Activated CD8-positive, alpha-beta T cell treated with anti-CD3 and anti-CD28 coated beads, Interleukin-2, amount 10 ng/mL, durations not matched to agents 7 days and 5 days (primary cell): Measurements from ENCODE around the gene ACOT8. TPM values are rescaled to one million over a fixed set of nuclear protein-coding genes. Genes with fewer than 3 reads are reported as not detected.

Experiments
- ATAC-seq: fragments of 150-1000 bp; cut with Tn5 transposase; one replicate; pipeline ENCODE4 v1.10.0; 2021; ENCODE audit warnings: moderate library complexity
- CTCF ChIA-PET: fragments of 350-600 bp; sonication (Branson Sonifier 250); formaldehyde crosslinking; loops from one replicate; lab custom pipeline; 2021; ENCODE audit warnings: antibody characterized with exemption; lab: Charles Lee
- POLR2A ChIA-PET: fragments of 350-600 bp; sonication (Branson Sonifier 250); formaldehyde crosslinking; loops from one replicate; lab custom pipeline; 2021; ENCODE audit warnings: antibody characterized with exemption; lab: Charles Lee
- DNase-seq: peaks from one replicate; pipeline ENCODE4 v3.0.0-alpha.2; 2020
- H3K27ac Mint-ChIP-seq: one replicate; pipeline ENCODE4 v1.8.0; 2021; ENCODE audit warnings: mild to moderate bottlenecking, mixed read lengths
- H3K27me3 Mint-ChIP-seq: one replicate; pipeline ENCODE4 v1.8.0; 2021; ENCODE audit warnings: low read depth, mixed read lengths
- H3K36me3 Mint-ChIP-seq: one replicate; pipeline ENCODE4 v1.8.0; 2021; ENCODE audit warnings: low read depth, mixed read lengths
- H3K4me1 Mint-ChIP-seq: one replicate; pipeline ENCODE4 v1.8.0; 2021; ENCODE audit warnings: low read depth, mixed read lengths
- H3K4me3 Mint-ChIP-seq: one replicate; pipeline ENCODE4 v1.8.0; 2021; ENCODE audit warnings: mild to moderate bottlenecking, mixed read lengths
- H3K9me3 Mint-ChIP-seq: one replicate; pipeline ENCODE4 v1.8.0; 2022; ENCODE audit warnings: mixed read lengths; ENCODE audit not compliant: insufficient read depth
- total RNA-seq, 2 experiments: library from RNA; stranded (reverse); gene quantifications; one replicate each; pipeline ENCODE4 v1.2.3, GENCODE V29; 2021

Gene ACOT8
- total RNA-seq, 2 experiments from 2014 or later = 29.3 to 32.1 TPM

DNA sequence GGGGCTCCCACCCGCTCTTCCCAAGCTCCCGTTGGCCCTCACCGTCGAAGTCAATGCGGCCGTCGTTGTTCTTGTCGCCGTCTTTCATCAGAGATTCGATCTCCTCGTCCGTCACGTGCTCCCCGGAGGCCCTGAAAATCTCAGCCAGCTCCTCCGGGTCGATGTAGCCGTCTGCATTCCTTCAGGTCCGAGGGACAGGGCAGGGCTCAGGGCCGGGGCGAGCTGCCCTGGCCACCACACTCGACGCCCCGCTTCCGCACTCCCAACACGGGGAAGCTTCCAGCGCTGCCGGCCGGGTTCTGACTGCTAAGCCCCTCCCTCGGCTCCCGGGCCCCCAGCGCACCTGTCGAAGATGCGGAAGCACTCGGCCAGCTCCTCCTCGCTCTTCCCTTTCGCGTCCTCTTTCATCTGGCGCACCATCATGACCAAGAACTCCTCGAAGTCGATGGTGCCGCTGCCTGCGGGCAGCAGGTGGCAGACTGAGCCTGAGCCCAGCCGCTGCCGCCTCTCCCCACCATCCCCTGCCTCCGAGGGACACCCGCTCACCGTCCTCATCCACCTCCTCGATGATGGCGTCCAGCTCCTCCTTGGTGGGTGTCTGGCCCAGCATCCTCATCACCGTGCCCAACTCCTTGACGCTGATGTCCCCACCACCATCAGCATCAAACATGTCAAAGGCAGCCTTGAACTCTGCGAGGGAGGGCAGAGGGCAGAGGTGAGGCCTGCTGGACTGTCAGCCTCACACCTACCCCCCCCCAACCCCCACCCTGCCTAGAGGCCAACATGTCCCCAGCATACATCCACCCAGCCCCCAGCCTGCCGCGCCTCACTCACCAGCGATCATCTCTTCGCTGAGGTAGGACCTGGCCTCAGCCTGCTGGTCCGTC is 33.0 kb downstream of the ACOT8 start:
- peaks cover 18% of the 10 kb centered on the region for H3K4me1 Mint-ChIP-seq
- ATAC-seq = peak; percentile 77
- CTCF ChIA-PET = interaction anchor here (0.6 to 2.1 kb wide), 22 partner anchors 8 to 146 kb away, joined by 3 to 11 read pairs (median 4); partner anchors contain the start of genes PCIF1, SNX21 and SPATA25
- peak; percentile 63 for DNase-seq
- peak overlapping the region; percentile 60 for H3K4me3 Mint-ChIP-seq
- H3K36me3 Mint-ChIP-seq = peaks cover 2% of the 10 kb centered on the region
- H3K27ac Mint-ChIP-seq = no peak overlapping the region
- POLR2A ChIA-PET = interaction anchor here (0.8 to 2.5 kb wide), 4 partner anchors 11 to 110 kb away, joined by 3 to 10 read pairs (median 4); partner anchors contain the start of genes ACOT8, PCIF1 and ZSWIM3
- H3K9me3 Mint-ChIP-seq = no peaks in the 10 kb centered on the region
- H3K27me3 Mint-ChIP-seq = peaks cover 26% of the 10 kb centered on the region

DNA sequence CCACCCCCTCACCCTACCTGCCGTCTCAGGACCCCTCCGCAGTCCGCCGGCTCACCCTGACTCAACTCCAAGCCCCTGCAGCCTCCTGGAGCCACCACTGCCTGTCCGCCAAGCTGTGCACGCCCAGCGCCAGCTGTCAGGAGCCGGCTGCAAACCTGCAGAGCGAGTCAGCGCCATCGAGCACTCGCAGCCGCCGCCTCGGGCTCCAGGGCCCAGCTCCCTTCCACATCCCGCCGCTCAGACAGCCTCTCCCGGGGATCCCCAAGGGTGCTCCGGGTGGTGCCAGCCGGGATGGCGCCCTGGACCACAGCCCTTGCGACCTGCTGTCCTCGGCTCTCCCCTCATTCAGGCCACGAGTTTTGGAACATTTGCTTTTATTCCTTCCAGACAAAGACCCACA is 34.3 kb downstream of the ACOT8 start:
- ATAC-seq (peak; percentile 27), DNase-seq (no peak)
- ChIA-PET CTCF (interaction anchor here (0.8 to 1.7 kb wide), 5 partner anchors 9 to 147 kb away, joined by 3 to 5 read pairs (median 5); no protein-coding TSS in a partner anchor), POLR2A (interaction anchor here (1.2 to 1.8 kb wide), 3 partner anchors 10 to 112 kb away, joined by 4 to 16 read pairs (median 9); partner anchors contain the start of genes PCIF1 and UBE2C)
- H3K9me3 Mint-ChIP-seq = no peaks in the 10 kb centered on the region
- peaks cover 18% of the 10 kb centered on the region for H3K4me1 Mint-ChIP-seq
- H3K27ac Mint-ChIP-seq = no peak overlapping the region
- H3K27me3 Mint-ChIP-seq = peaks cover 26% of the 10 kb centered on the region
- no peak overlapping the region for H3K4me3 Mint-ChIP-seq
- H3K36me3 Mint-ChIP-seq = peaks cover 2% of the 10 kb centered on the region

DNA sequence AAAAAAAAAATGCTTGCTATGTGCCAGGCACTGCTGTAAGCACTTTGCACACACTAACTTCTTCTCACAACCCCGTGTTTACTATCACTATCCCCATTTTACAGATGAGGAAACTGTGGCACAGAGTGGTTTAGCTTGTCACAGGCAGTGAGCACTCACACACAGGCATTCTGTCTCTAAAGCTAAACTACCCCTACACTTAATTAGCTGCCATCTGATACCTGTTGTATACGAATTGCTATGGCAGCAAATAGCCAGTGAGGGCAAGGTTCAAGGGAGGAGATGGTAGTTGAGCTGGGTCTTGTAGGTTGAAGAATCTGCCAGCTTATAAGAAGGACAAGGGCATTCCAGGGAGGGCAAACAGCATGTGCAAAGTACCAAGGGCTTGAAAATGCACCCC is 35.2 kb downstream of the ACOT8 start:
- no peak overlapping the region for H3K4me3 Mint-ChIP-seq
- DNase-seq (no peak), ATAC-seq (no peak)
- H3K4me1 Mint-ChIP-seq = peaks cover 18% of the 10 kb centered on the region
- H3K36me3 Mint-ChIP-seq = peaks cover 8% of the 10 kb centered on the region
- no peak overlapping the region for H3K27ac Mint-ChIP-seq
- H3K9me3 Mint-ChIP-seq = no peaks in the 10 kb centered on the region
- CTCF ChIA-PET = interaction anchor here (0.8 to 1.8 kb wide), 6 partner anchors 9 to 148 kb away, joined by 3 to 7 read pairs (median 5); no protein-coding TSS in a partner anchor
- H3K27me3 Mint-ChIP-seq = peaks cover 26% of the 10 kb centered on the region
- POLR2A ChIA-PET = interaction anchor here (1.2 to 1.8 kb wide), 3 partner anchors 9 to 113 kb away, joined by 4 to 16 read pairs (median 9); partner anchors contain the start of genes PCIF1 and UBE2C

DNA sequence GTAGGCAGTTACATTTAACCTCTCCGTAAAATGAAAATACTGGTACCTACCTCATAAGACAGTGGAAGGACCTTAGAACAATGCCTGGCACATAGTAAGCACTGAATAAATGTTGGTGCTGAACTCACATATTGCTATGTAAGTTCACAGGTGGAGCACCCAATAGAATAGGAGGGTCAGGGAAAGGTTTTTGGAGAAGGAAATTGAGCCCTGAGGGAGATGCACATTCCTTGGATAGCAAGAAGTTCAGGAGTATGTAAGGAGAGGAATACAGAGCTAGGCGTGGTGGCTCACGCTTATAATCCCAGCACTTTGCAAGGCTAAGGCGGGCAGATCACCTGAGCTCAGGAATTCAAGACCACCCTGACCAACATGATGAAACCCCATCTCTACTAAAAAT is 37.7 kb downstream of the ACOT8 start:
- ATAC-seq (no peak), DNase-seq (no peak)
- Mint-ChIP-seq H3K4me1 (peaks cover 26% of the 10 kb centered on the region), H3K36me3 (peaks cover 27% of the 10 kb centered on the region), H3K4me3 (no peak overlapping the region), H3K27ac (no peak overlapping the region), H3K9me3 (no peaks in the 10 kb centered on the region), H3K27me3 (peaks cover 24% of the 10 kb centered on the region)
- CTCF ChIA-PET = interaction anchor here (1.5 to 2.7 kb wide), 2 partner anchors 21 to 150 kb away, joined by 3 to 8 read pairs; no protein-coding TSS in a partner anchor
- POLR2A ChIA-PET = interaction anchor here (0.6 kb wide), 1 partner anchor 288 kb away, joined by 4 read pairs; no protein-coding TSS in a partner anchor

DNA sequence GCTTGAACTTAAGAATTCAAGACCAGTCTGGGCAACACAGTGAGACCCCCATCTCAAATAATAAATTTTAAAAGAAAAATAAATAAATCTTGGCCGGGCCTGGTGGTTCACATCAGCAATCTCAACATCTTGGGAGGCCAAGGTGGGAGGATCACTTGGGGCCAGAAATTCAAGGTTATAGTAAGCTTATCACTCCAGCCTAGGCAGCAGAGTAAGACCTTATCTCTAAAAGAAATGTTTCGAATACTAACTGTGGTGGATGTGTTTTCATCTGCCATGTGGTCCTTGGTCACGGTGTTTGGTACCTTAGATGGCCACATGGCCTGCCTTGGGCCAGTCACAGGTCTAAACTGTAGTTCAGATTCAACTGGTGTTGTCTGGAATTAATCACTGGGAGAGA is 39.0 kb downstream of the ACOT8 start:
- peaks cover 25% of the 10 kb centered on the region for H3K4me1 Mint-ChIP-seq
- ATAC-seq (no peak), DNase-seq (no peak)
- H3K4me3 Mint-ChIP-seq = no peak overlapping the region
- no peaks in the 10 kb centered on the region for H3K9me3 Mint-ChIP-seq
- H3K27me3 Mint-ChIP-seq = peaks cover 13% of the 10 kb centered on the region
- peaks cover 37% of the 10 kb centered on the region for H3K36me3 Mint-ChIP-seq
- POLR2A ChIA-PET = interaction anchor here (0.7 to 1.4 kb wide), 3 partner anchors 26 to 116 kb away, joined by 3 to 4 read pairs (median 3); partner anchors contain the start of genes CTSA and PCIF1
- CTCF ChIA-PET = interaction anchor here (1.2 to 2.7 kb wide), 2 partner anchors 19 to 152 kb away, joined by 3 to 8 read pairs; no protein-coding TSS in a partner anchor
- no peak overlapping the region for H3K27ac Mint-ChIP-seq

DNA sequence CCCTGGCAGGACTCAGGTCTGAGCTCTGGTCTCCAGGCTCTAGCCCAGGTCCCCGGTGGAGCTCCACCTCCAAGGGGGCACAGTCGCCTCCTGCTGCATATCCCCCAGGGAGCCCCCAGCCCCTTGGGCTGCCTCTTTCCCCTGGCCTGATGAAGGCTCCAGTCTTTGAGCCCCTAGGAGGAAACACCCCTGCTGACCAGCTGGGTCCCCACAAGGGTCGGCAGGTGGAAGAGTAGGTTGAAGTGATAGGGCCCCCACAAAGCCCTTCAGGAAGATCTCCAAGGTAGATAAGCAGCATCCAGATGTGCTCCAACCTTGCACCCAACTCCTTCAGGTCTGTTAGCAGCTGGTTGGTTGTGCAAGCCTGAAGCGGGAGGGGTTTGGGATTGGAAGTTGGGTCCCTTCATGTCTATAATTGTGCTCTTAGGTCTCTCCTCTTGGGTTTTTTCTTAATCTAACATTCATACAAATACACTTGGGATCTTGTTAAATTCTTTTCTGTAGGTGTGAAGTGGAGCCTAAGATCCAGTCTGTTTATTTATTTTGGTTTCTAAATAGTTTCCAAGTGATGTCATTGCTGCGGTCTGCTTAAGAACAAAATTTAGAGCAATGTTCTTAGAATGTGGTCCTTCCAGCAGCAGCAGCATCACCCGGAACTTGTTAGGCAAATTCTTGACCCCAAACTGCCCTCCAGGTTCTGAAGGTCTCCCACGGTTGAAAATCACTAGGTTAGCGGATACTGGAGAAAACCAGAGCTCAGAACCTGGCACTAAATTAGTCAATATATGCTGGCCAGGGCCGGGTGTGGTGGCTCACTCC is 39.6 kb downstream of the ACOT8 start:
- Mint-ChIP-seq H3K27ac (no peak overlapping the region), H3K27me3 (peaks cover 10% of the 10 kb centered on the region), H3K4me1 (peaks cover 23% of the 10 kb centered on the region), H3K36me3 (peaks cover 43% of the 10 kb centered on the region), H3K4me3 (no peak overlapping the region), H3K9me3 (no peaks in the 10 kb centered on the region)
- ChIA-PET CTCF (interaction anchor here (1.2 to 2.1 kb wide), 3 partner anchors 18 to 152 kb away, joined by 3 to 5 read pairs (median 5); no protein-coding TSS in a partner anchor), POLR2A (interaction anchor here (0.9 to 3.4 kb wide), 7 partner anchors 9 to 136 kb away, joined by 3 to 9 read pairs (median 4); partner anchors contain the start of genes CTSA, PCIF1, SNX21 and TNNC2)
- ATAC-seq (no peak), DNase-seq (no peak)

DNA sequence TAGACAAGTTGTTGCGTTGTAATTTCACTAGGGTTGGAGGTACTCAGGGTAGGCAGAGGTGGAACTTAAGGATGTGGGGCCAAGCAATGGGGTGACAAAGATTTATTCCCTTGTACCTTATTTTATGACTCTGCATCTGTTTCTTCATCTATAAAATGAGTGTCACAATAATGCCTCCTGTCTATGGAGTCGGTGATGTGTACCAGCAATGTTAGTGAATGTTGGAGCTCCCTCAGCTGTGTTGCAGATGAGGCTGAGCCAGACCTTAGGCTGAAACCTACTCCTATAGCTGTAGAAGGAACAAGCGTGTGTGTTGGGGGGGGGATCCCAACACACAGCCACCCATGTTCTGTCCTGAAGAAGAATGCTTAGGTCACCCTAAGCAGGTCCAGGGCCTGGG is 40.2 kb downstream of the ACOT8 start:
- Mint-ChIP-seq H3K4me1 (peaks cover 26% of the 10 kb centered on the region), H3K36me3 (peaks cover 47% of the 10 kb centered on the region), H3K27ac (no peak overlapping the region), H3K9me3 (no peaks in the 10 kb centered on the region), H3K4me3 (no peak overlapping the region), H3K27me3 (peaks cover 4% of the 10 kb centered on the region)
- ATAC-seq = no peak
- ChIA-PET POLR2A (interaction anchor here (1.1 to 3.4 kb wide), 7 partner anchors 9 to 137 kb away, joined by 3 to 9 read pairs (median 4); partner anchors contain the start of genes PCIF1, SNX21, TNNC2 and ZSWIM1), CTCF (interaction anchor here (1.2 to 2.1 kb wide), 3 partner anchors 8 to 153 kb away, joined by 3 to 5 read pairs (median 5); no protein-coding TSS in a partner anchor)
- no peak for DNase-seq

DNA sequence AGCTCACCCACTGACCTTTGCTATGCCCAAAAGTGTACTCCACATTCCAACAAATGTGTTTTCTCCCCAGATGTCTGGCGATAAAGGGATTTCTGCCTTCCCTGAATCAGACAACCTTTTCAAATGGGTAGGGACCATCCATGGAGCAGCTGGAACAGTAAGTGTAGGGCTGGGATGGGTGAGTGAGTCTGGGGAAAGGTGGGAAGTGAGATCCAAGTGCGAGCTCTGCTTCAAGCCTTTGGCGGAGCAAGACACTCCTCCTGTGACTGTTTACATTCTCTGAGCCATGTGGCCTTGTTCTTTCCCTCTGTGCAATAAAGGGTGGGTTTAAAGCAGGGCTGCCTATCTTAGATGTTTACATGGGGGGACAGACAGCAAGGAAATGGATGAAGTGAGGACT is 42.9 kb downstream of the ACOT8 start:
- H3K4me1 Mint-ChIP-seq = peaks cover 34% of the 10 kb centered on the region
- H3K4me3 Mint-ChIP-seq = peak overlapping the region; percentile 25
- H3K9me3 Mint-ChIP-seq = no peaks in the 10 kb centered on the region
- H3K27me3 Mint-ChIP-seq = no peaks in the 10 kb centered on the region
- POLR2A ChIA-PET = interaction anchor here (1.3 to 3.4 kb wide), 4 partner anchors 17 to 156 kb away, joined by 3 to 9 read pairs (median 6); partner anchors contain the start of gene SNX21
- ATAC-seq (no peak), DNase-seq (no peak)
- no peak overlapping the region for H3K27ac Mint-ChIP-seq
- CTCF ChIA-PET = interaction anchor here (0.9 to 3.5 kb wide), 5 partner anchors 8 to 121 kb away, joined by 3 to 24 read pairs (median 5); no protein-coding TSS in a partner anchor
- H3K36me3 Mint-ChIP-seq = peaks cover 67% of the 10 kb centered on the region

DNA sequence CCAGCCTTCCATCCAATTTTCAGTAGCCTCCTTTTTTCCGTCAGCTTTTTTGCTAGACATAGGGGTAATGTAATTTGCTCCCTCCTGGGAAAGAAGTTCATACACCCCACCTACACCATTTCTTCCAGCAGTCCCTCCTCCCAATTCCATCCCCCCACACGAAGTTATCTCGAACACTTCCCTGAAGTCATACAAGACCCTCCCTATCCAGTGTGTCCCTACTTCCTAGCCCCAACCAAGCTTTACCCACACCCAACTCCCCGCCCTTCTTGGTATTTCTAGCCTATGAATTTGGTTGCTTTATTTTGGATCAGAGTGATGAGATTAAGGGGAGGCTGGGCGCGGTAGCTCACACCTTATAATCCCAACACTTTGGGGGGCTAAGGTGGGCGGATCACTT is 43.7 kb downstream of the ACOT8 start:
- no peak for ATAC-seq
- no peaks in the 10 kb centered on the region for H3K9me3 Mint-ChIP-seq
- DNase-seq = no peak
- ChIA-PET CTCF (interaction anchor here (1.2 to 3.5 kb wide), 6 partner anchors 9 to 173 kb away, joined by 3 to 24 read pairs (median 6); no protein-coding TSS in a partner anchor), POLR2A (interaction anchor here (0.6 to 2.2 kb wide), 17 partner anchors 9 to 551 kb away, joined by 3 to 16 read pairs (median 4); partner anchors contain the start of genes CTSA, NEURL2 and PCIF1)
- H3K36me3 Mint-ChIP-seq = peaks cover 75% of the 10 kb centered on the region
- peak overlapping the region; percentile 97 for H3K4me3 Mint-ChIP-seq
- no peaks in the 10 kb centered on the region for H3K27me3 Mint-ChIP-seq
- H3K27ac Mint-ChIP-seq = peak overlapping the region; percentile 91
- peaks cover 34% of the 10 kb centered on the region for H3K4me1 Mint-ChIP-seq

DNA sequence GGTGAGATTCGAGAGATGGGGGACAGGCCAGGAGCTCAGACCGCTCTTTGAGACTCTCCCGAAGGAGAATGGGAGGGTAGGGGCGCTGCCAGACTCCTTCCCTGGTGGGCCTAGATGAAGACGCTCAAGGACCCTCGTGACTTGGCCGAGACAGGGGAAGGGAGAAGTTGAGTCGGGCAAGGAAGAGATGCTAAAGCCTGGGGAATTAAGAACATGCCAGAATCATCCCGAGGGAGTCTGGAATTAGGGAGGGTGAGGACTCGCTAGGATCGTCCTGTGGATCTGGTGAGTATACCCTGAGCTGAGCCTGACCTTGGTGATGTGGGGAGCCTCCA is 44.2 kb downstream of the ACOT8 start:
- Mint-ChIP-seq H3K4me3 (peak overlapping the region; percentile 97), H3K27me3 (no peaks in the 10 kb centered on the region), H3K9me3 (no peaks in the 10 kb centered on the region), H3K4me1 (peaks cover 34% of the 10 kb centered on the region), H3K36me3 (peaks cover 77% of the 10 kb centered on the region), H3K27ac (peak overlapping the region; percentile 91)
- DNase-seq (no peak), ATAC-seq (no peak)
- CTCF ChIA-PET = interaction anchor here (1.2 to 3.5 kb wide), 5 partner anchors 9 to 174 kb away, joined by 3 to 24 read pairs (median 7); no protein-coding TSS in a partner anchor
- POLR2A ChIA-PET = interaction anchor here (0.6 to 2.2 kb wide), 18 partner anchors 9 to 551 kb away, joined by 3 to 16 read pairs (median 4); partner anchors contain the start of genes CTSA, NEURL2 and PCIF1
